Activated T-cell treated with anti-CD3 and anti-CD28 coated beads for 24 hours (primary cell): ENCODE measurements around the gene ZNF749.
"Not testable (repeated sequence)": the region's sequence is repeated elsewhere in the genome, so short reads cannot be mapped to it uniquely, and the experiment has no call there.

ENCODE experiments used
- DNase-seq: peaks from one replicate; pipeline ENCODE4 v3.0.0-alpha.2; 2020; ENCODE audit warnings: low read depth

ZNF749 gene

DNA sequence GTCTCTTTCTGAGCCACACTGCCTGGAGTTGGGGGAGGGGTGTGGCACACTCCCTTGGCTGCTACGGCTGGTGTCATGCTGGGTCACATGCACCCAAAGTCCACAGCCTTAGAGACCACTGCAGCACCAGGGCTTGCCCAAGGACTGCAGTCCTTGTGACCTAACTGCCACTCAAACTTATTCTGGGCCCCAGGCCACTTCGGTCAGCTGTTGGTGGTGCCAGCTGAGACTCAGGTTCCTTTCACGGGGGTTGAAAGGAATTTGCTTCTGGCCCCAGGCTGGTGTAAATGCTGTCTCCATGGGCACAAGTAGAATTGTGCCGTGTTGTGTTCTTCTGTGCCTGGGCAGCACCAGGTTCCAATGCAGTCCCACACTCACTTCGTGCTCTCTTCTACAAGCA lies 31.4 kb downstream of the ZNF749 start:
- no peak for DNase-seq

DNA sequence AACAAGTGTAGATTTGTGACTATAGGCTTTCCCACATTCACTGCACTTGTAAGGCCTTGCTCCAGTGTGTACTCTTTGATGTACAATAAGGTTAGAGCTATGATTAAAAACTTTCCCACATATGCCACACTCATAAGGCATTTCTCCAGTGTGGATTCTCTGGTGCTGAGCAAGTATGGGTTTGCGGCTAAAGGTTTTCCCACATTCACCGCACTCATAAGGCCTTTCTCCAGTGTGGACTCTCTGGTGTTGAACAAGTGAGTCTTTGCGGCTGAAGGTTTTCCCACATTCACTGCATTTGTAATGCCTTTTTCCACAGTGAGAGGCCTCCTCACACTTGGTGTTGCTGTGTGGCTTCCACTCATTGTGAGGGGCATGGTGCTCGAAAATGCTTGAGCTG lies 38.5 kb downstream of the ZNF749 start:
- no peak for DNase-seq

DNA sequence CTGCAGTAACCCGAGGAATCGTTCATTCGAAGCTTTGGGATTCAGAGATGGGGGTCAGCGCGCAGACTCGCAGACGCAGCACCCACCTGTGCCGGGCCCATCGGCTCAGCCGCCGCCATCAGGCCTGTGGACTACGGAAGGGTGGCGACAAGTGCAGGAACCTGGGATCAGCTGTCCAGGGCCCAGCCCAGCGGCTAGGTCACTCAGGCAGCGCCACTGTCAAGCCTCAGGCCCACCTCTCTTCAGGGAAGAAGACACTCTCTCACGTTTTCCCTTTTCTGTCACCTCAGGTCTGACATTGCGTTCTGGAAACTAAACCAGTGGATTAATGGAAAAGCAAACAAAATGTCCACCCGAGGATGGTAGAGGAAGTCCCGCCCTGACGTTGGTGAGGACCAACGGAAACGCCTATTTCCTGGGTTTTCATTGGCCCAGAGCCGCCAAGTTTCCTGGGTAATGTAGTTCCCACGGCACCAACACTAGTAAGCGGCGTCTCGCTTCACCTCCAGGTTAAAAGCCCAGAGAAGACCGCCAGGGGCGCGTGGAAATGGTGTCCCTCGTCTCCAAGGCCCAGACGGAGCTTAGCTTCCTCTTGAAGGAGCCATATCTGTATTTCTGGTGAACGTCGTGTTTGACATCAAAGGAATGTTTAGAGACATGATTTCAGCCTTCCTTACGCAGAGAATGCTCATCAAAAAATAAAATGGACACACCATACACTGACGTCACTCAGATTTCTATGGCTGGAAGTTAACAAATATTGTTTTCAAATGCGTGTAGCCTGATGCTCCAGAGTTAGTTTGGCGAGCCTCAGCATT lies 42.3 kb downstream of the ZNF749 start, which contains the start of gene ZNF772:
TSS of gene ZNF772 (minus strand) at position 376 of the 818 bp plus-strand sequence. CDS start at position 119, 257 bp downstream.
- peak; percentile 82 for DNase-seq

DNA sequence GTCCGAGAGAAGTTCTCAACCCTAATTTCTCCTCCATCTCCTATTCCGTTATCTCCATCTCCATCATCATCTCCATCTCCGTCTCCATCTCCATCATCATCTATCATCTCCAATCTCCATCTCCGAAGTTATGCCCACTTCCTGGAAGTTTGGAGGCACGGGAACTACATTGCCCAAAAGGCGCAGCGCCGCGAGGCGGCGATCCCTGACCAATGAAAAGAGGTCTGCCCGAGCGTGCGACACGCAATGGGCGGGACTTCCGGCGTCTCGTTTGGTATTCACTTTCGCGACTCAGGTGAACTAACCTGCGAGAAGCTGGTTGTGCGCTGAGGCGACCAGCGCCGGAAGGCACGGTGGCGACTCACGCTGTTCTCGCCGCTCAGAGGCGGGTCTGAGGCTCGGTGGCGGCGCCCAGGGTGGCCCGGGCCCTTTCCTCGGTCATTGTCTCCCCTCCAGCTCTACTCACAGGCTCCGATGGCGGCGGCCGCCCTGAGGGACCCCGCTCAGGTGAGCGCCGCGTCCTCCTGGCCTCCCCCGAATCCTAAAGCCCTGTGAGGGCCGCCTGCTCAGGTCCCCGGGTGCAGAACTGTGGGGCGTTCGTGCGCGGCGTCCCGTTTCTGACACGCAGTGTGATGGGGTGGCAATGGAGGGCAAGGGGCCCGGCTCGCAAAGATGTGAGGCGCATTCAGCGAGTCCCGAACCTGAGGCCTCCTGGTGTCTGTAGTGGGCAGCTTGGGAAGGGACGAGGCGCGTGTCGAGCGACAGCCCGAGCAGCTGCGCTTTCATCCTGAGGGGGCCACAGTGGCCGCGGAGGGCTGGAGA lies 52.6 kb downstream of the ZNF749 start, which contains the start of gene ZNF419:
TSS of gene ZNF419 (plus strand) at position 274 of the 822 bp plus-strand sequence. CDS start at position 475, 201 bp downstream.
- peak; percentile 92 for DNase-seq

DNA sequence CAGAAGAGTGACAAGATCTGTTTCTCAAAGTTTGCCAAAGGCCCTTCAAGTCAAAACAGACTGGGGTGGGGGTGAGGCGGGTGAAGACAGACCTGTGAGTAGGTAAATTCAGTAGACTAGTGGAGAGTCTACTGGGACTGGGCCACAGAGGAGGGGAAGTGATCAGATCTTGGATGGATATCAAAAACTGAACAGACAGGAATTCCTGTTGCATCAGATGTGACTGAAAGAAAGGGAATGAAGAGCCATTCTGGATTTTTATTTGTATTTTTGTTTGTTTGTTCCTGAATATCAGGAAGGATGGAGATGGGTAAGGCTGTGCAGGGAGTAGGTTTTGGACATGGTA lies 53.1 kb downstream of the ZNF749 start:
- not testable (repeated sequence) for DNase-seq
